ENCODE results near the gene CA10. TPM values are rescaled to one million over a fixed set of nuclear protein-coding genes. Genes with fewer than 3 reads are reported as not detected.

The CA10 gene
- total RNA-seq, 1 experiment from 2014 or later, result 0.31 TPM

DNA sequence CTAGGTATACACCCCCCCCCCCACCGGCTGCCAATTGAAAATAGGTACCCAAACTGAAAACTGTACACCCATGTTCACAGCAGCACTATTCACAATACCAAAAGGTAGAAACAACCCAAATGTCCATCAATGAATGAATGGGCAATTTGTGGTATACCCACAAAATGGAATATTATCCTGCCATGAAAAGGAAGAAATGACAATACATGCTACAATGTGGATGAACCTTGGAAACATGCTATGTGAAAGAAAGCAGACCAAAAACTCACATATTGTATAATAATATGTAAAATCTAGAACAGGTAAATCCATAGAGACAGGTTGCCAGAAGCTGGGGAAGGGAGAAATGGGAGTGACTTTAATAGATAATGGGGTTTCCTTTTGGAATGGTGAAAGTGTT lies 480.6 kb downstream of the CA10 start:
- Histone ChIP-seq H3K36me3 (replicated peaks; ENCODE audit: control insufficient read depth, insufficient read depth, low read length) (no peaks in the 10 kb centered on the region), H3K27me3 (ENCODE audit: control insufficient read depth, insufficient read depth, low read length) (no peaks in the 10 kb centered on the region), H3K4me3 (ENCODE audit: insufficient read depth, low read depth, low read length) (no peak overlapping the region)
- DNase-seq, result no peak

- no peak overlapping the region for H3K4me3 ChIP-seq (ENCODE audit: insufficient read depth, low read depth, low read length)
- no peaks in the 10 kb centered on the region for H3K36me3 ChIP-seq (replicated peaks; ENCODE audit: control insufficient read depth, insufficient read depth, low read length)
- H3K27me3 ChIP-seq (ENCODE audit: control insufficient read depth, insufficient read depth, low read length), result no peaks in the 10 kb centered on the region
- no peak for DNase-seq
Observed at GRCh38 chr17:51676691-51677487, 481.6 kb downstream of the CA10 start.

DNA sequence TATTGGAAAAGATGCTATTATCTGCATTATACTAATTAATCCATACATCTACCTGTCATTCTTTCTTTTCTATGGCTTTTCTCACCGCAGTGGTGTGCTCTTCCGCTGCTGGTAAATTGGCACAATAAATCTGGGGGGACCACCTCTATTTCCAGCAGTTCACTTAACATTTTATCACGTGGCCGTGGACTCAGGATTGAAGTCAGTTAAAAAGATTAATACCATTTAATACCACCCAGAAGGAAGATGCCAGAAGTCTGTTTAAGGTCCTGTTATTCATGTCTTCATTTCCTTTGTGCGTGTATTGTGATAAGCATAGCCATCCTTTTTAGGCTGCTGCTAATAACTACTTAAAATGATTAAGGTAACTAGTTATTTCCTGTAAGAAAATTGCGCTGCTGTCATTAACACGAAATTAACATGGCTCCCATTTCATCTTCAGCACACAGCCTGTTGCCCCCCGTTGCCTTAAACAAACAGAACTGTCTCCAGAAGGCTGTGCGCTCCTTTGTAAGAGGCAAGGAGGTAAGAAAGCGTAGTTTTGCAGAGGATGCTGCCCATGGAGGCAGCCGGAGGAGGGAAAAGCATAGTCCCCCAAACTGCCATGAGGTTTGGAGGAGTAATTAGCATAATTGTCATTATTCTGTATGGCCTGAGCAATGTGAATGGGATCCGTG lies 483.8 kb downstream of the CA10 start:
- DNase-seq, result no peak

DNA sequence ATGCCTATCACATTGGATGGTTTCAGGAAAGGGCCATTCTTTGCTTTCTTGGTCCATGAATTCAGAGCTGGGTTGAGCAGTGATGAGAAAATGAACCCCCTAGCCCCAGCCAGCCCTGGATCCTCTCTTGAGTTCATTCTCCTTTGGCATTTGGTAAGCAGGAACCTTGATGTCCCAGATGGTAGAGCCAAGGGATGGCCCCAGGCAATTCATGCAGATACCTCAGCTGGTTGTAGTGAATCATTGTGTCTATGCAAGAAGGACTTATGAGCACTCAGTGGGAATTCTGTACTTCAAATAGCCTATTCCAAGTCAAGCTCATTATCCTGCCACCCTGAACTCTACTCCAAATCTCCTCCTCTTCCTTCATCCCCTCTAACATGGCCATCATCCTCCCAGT lies 485.4 kb downstream of the CA10 start:
- DNase-seq, result no peak
- H3K36me3 ChIP-seq (replicated peaks; ENCODE audit: control insufficient read depth, insufficient read depth, low read length), result no peaks in the 10 kb centered on the region
- H3K4me3 ChIP-seq (ENCODE audit: insufficient read depth, low read depth, low read length), result no peak overlapping the region
- no peaks in the 10 kb centered on the region for H3K27me3 ChIP-seq (ENCODE audit: control insufficient read depth, insufficient read depth, low read length)

More for the DNA sequence above, 483.8 kb downstream of the CA10 start:
- Histone ChIP-seq H3K36me3 (replicated peaks; ENCODE audit: control insufficient read depth, insufficient read depth, low read length) (no peaks in the 10 kb centered on the region), H3K27me3 (ENCODE audit: control insufficient read depth, insufficient read depth, low read length) (no peaks in the 10 kb centered on the region), H3K4me3 (ENCODE audit: insufficient read depth, low read depth, low read length) (no peak overlapping the region)

DNA sequence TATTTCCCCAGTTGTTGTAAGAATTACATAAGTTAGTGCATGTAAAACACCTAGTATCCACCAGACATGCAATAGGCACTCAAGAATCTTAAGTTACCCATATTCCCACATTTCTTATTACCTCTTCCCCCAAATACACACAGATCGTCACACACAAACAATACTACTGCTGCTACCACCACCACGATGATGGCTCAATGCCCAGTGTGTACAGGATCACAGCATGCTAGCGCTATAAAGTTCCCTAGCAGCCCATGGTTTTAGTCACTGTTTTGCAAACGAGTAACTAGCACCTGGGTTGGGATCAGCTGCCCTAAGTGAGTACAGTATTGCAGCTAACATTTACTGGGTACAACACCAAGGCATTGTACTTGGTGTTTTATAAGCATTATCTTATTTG lies 486.4 kb downstream of the CA10 start:
- no peak overlapping the region for H3K4me3 ChIP-seq (ENCODE audit: insufficient read depth, low read depth, low read length)
- no peaks in the 10 kb centered on the region for H3K27me3 ChIP-seq (ENCODE audit: control insufficient read depth, insufficient read depth, low read length)
- no peaks in the 10 kb centered on the region for H3K36me3 ChIP-seq (replicated peaks; ENCODE audit: control insufficient read depth, insufficient read depth, low read length)
- DNase-seq, result no peak

GRCh38 chr17:51670899-51671298 lies 487.6 kb downstream of the CA10 start:
- no peaks in the 10 kb centered on the region for H3K27me3 ChIP-seq (ENCODE audit: control insufficient read depth, insufficient read depth, low read length)
- no peak for DNase-seq
- H3K4me3 ChIP-seq (ENCODE audit: insufficient read depth, low read depth, low read length), result no peak overlapping the region
- H3K36me3 ChIP-seq (replicated peaks; ENCODE audit: control insufficient read depth, insufficient read depth, low read length), result no peaks in the 10 kb centered on the region

- H3K4me3 ChIP-seq (ENCODE audit: insufficient read depth, low read depth, low read length), result no peak overlapping the region
- DNase-seq, result no peak
- no peaks in the 10 kb centered on the region for H3K36me3 ChIP-seq (replicated peaks; ENCODE audit: control insufficient read depth, insufficient read depth, low read length)
- no peaks in the 10 kb centered on the region for H3K27me3 ChIP-seq (ENCODE audit: control insufficient read depth, insufficient read depth, low read length)
Observed at GRCh38 chr17:51668963-51669246, 489.6 kb downstream of the CA10 start.

DNA sequence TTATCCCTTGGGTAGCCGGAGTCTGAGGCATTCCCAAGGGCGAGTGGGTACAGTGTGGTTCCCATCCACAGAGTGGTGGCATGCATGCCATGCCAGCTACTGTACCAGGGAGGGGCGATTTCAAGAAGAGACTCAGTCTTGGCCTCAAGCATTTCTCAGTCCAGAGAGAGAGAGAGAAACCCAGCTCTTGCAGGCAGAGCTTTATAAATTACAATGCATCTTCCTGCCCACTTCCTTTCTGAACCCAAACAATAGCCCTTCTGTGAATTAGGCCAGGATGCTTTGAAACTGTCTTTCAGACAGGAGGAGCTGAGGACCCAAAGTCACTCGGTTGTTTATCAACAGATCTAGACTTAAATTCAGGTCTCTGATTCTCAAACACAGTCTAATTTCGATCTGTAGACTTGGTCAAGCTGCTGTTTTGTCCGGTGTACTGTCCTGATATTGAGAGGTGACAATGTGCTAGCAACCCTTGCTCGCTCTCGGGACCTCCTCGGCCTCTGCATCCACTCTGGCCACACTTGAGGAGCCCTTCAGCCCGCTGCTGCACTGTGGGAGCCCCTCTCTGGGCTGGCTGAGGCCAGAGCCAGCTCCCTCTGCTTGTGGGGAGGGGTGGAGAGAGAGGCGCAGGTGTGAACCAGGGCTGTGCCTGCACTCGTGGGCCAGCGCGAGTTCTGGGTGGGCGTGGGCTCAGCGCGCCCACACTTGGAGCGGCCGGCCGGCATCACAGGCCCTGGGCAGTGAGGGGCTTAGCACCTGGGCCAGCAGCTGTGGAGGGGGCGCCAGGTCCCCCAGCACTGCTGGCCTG lies 490.2 kb downstream of the CA10 start:
- no peaks in the 10 kb centered on the region for H3K27me3 ChIP-seq (ENCODE audit: control insufficient read depth, insufficient read depth, low read length)
- no peak for DNase-seq
- no peak overlapping the region for H3K4me3 ChIP-seq (ENCODE audit: insufficient read depth, low read depth, low read length)

DNA sequence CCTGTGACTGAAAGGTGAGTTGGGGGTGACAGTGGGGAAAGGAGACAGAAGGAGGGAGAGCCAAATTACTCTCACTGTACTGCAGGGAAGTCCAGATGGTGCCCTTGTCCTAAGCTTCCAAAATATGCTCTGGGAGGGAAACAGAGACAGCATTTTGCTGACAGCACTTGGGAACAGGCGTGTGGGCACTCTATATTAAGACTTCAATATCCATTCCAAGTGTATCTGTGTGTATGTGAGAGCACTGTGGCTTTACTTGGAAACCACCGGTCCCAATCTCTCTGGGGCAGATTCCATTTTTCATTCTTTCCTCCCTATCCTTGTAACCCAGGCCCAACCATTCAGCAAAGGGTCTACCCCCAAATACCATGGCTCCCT lies 490.8 kb downstream of the CA10 start:
- H3K27me3 ChIP-seq (ENCODE audit: control insufficient read depth, insufficient read depth, low read length), result no peaks in the 10 kb centered on the region
- no peaks in the 10 kb centered on the region for H3K36me3 ChIP-seq (replicated peaks; ENCODE audit: control insufficient read depth, insufficient read depth, low read length)
- no peak for DNase-seq
- H3K4me3 ChIP-seq (ENCODE audit: insufficient read depth, low read depth, low read length), result no peak overlapping the region

More for the DNA sequence above, 490.2 kb downstream of the CA10 start:
- no peaks in the 10 kb centered on the region for H3K36me3 ChIP-seq (replicated peaks; ENCODE audit: control insufficient read depth, insufficient read depth, low read length)

- H3K4me3 ChIP-seq (ENCODE audit: insufficient read depth, low read depth, low read length), result no peak overlapping the region
- no peaks in the 10 kb centered on the region for H3K27me3 ChIP-seq (ENCODE audit: control insufficient read depth, insufficient read depth, low read length)
- H3K36me3 ChIP-seq (replicated peaks; ENCODE audit: control insufficient read depth, insufficient read depth, low read length), result no peaks in the 10 kb centered on the region
- no peak for DNase-seq
Observed at GRCh38 chr17:51666971-51667705, 491.4 kb downstream of the CA10 start.

DNA sequence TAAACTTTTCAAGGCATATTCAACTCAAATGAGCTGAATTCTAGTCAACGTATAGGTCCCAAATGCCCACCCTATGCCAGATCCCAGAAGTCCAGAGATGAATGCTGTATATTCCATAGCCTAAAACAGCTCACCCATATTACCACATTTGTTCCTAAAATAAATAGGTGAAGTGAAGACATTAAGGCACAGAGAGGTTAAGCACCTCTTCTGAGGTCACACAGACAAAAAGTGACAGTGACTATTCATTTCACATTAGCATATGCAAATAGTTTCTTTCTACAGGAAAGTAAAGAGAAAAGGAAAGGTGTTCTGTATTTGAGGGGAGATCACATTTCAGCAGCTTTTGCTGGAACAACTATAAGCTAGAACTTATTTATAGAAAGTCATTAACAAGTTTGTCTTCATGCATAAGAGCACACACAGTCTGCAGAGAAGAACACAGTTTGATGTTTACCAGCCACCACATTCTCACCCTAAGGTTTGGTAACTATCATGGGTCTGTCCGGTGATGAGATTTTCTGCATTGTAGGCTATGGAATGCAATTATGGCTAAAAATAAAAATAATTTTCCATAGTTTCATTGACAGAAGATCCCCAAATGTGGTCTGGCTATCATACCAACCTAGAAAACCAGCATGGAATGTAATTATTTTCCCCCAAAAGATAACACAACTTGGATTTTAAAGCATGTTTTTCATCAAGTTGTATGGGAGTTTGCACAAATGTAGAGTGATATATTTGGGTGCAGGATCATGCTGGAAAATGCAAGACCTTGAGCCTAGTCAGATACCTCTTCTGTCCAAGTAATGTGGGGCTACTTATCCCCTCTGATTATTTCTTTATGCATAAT lies 496.1 kb downstream of the CA10 start:
- DNase-seq, result no peak
- H3K27me3 ChIP-seq (ENCODE audit: control insufficient read depth, insufficient read depth, low read length), result no peaks in the 10 kb centered on the region
- no peak overlapping the region for H3K4me3 ChIP-seq (ENCODE audit: insufficient read depth, low read depth, low read length)
- H3K36me3 ChIP-seq (replicated peaks; ENCODE audit: control insufficient read depth, insufficient read depth, low read length), result no peaks in the 10 kb centered on the region

DNA sequence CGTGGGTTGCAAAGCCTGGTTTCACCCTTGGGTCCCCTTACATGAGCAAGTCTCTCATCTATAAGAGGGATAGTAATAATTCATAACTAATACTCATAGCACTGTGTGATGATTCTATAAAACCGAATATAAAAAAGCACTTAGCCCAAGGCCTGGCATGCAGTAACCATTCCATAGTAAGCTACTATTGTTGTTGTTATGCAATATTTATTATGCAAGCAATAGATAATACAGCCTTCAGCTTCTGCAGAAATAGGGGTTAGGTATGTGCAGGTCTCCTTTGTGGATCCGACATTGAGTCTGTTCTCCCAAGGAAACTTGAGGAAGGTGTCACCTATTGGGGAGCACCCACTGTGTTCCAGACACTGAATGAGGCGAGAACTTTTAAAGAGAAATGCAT lies 497.1 kb downstream of the CA10 start:
- no peaks in the 10 kb centered on the region for H3K27me3 ChIP-seq (ENCODE audit: control insufficient read depth, insufficient read depth, low read length)
- no peak for DNase-seq
- no peak overlapping the region for H3K4me3 ChIP-seq (ENCODE audit: insufficient read depth, low read depth, low read length)
- H3K36me3 ChIP-seq (replicated peaks; ENCODE audit: control insufficient read depth, insufficient read depth, low read length), result no peaks in the 10 kb centered on the region

DNA sequence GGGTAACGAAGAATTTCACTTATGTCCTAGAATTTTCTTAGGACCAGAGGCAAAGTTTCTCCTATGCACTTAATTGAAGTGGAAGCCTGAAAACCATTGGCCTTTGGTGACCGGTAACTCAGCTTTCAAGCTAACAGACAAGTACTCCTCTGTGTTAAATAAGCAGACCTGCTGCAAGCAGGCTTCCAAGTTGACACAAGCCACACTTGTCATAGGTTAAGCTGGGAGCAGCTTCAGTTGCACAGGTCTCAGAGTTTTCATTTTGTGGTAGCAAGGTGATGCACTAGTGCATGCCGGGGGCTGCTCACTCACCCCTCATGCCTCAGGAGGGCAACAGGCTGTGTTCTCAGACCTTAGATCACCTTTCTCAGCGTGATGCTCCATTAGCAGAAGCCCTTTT lies 498.2 kb downstream of the CA10 start:
- H3K27me3 ChIP-seq (ENCODE audit: control insufficient read depth, insufficient read depth, low read length), result no peaks in the 10 kb centered on the region
- no peak for DNase-seq
- no peaks in the 10 kb centered on the region for H3K36me3 ChIP-seq (replicated peaks; ENCODE audit: control insufficient read depth, insufficient read depth, low read length)
- no peak overlapping the region for H3K4me3 ChIP-seq (ENCODE audit: insufficient read depth, low read depth, low read length)

DNA sequence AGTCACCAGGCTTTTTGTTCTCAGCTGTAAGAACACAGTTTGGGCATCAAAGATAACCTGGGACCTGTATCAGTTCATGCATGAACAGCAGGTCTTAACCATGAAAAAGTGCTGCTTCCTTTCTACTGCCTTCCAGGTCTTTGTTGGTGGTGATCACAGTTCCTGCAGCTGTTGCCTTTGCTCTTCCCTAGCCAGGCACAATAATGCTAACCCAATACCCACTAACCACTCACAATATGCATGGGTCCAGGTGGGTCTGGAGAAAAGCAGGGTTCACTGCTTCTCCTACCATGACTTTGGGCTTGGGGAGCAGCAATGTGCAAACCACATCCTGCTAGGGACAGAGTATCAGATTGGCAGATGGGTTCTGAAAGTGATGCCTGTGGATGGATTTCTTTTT lies 501.3 kb downstream of the CA10 start:
- Histone ChIP-seq H3K36me3 (replicated peaks; ENCODE audit: control insufficient read depth, insufficient read depth, low read length) (no peaks in the 10 kb centered on the region), H3K4me3 (ENCODE audit: insufficient read depth, low read depth, low read length) (no peak overlapping the region), H3K27me3 (ENCODE audit: control insufficient read depth, insufficient read depth, low read length) (no peaks in the 10 kb centered on the region)
- DNase-seq, result no peak
